A549 (cell line): ENCODE measurements around the gene IQSEC3.

Experiments used
- CBX2 ChIP-seq: fragments of 200-600 bp; sonication (generic); IDR thresholded peaks from 2 replicates; pipeline ENCODE4 v1.6.1; 2016; ENCODE audit warnings: low read depth, mild to moderate bottlenecking, borderline replicate concordance
- CTCF ChIP-seq: fragments of >200 bp; sonication (Bioruptor Twin); formaldehyde crosslinking; IDR thresholded peaks from 3 replicates; pipeline ENCODE4 v1.5.1; 2016
- EP300 ChIP-seq, 2 experiments: fragments of >200 bp; sonication (Bioruptor Twin); formaldehyde crosslinking; IDR thresholded peaks; 2 replicates in 1 of 2; 3 replicates in 1 of 2; pipeline ENCODE4 v1.6.1; 2016 to 2017
- ESRRA ChIP-seq: fragments of 150-350 bp; IDR thresholded peaks from 2 replicates; pipeline ENCODE4 v1.6.1; 2014; ENCODE audit warnings: mild to moderate bottlenecking, low read length, borderline replicate concordance
- HEYL ChIP-seq: fragments of 250-450 bp; sonication (Bioruptor Pico); IDR thresholded peaks from 2 replicates; pipeline ENCODE4 v1.8.0; 2021; ENCODE audit warnings: mild to moderate bottlenecking, moderate library complexity
- POLR2A ChIP-seq: IDR thresholded peaks from 2 replicates; pipeline ENCODE4 v1.6.1; 2012; ENCODE audit warnings: mild to moderate bottlenecking, low read length
- SMC3 ChIP-seq: fragments of >200 bp; sonication (Bioruptor Twin); formaldehyde crosslinking; IDR thresholded peaks from 3 replicates; pipeline ENCODE4 v1.6.1; 2018; ENCODE audit warnings: inconsistent platforms
- ZC3H11A ChIP-seq: fragments of 450-650 bp; IDR thresholded peaks from 2 replicates; pipeline ENCODE4 v1.6.1; 2014; ENCODE audit warnings: antibody characterized with exemption, mild to moderate bottlenecking
- ZFP36 ChIP-seq: fragments of 450-650 bp; IDR thresholded peaks from 2 replicates; pipeline ENCODE4 v1.6.1; 2014; ENCODE audit warnings: borderline replicate concordance; ENCODE audit not compliant: partially characterized antibody
- TF ChIP-seq, protein P1 (sequence below): fragments of 200-600 bp; sonication (generic); IDR thresholded peaks from 2 replicates; pipeline ENCODE4 v1.6.1; 2016; ENCODE audit warnings: antibody characterized with exemption, mild to moderate bottlenecking, moderate library complexity

DNA sequence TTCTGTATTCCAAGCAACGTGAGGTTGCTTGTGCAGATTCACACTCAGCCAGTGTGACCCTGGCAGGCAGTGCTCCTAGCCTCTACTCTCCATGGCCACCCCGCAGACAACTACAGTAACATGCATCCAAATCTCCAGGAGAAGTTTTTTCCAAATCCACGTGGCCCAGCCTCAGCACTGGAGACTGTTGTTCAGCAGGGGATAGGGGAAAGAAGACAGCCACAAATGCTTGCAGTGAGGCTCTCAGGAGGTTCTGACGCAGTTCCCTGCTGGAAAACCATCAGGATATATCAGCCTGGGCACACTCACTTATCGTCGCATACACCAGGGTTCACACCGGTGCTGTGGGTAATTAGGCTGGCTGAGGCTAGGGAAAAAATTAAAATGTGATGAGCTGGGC, 16.2 kb downstream of the IQSEC3 start:
- TF ChIP-seq CTCF (no peak), ESRRA (no peak), SMC3 (no peak), ZC3H11A (no peak), POLR2A (no peak), CBX2 (no peak), ZFP36 (no peak), EP300 (IDR thresholded peaks at IDR 0.05) (no peak), HEYL (CRISPR knock-in tag) (no peak)
- TF ChIP-seq, protein P1, sequence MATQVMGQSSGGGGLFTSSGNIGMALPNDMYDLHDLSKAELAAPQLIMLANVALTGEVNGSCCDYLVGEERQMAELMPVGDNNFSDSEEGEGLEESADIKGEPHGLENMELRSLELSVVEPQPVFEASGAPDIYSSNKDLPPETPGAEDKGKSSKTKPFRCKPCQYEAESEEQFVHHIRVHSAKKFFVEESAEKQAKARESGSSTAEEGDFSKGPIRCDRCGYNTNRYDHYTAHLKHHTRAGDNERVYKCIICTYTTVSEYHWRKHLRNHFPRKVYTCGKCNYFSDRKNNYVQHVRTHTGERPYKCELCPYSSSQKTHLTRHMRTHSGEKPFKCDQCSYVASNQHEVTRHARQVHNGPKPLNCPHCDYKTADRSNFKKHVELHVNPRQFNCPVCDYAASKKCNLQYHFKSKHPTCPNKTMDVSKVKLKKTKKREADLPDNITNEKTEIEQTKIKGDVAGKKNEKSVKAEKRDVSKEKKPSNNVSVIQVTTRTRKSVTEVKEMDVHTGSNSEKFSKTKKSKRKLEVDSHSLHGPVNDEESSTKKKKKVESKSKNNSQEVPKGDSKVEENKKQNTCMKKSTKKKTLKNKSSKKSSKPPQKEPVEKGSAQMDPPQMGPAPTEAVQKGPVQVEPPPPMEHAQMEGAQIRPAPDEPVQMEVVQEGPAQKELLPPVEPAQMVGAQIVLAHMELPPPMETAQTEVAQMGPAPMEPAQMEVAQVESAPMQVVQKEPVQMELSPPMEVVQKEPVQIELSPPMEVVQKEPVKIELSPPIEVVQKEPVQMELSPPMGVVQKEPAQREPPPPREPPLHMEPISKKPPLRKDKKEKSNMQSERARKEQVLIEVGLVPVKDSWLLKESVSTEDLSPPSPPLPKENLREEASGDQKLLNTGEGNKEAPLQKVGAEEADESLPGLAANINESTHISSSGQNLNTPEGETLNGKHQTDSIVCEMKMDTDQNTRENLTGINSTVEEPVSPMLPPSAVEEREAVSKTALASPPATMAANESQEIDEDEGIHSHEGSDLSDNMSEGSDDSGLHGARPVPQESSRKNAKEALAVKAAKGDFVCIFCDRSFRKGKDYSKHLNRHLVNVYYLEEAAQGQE = no peak
